Suppressor macrophage treated with lipopolysaccharide for 4 hours (primary cell): ENCODE data around the gene GSTT2B.
A peak's percentile ranks its signal among the peaks of the same experiment; 100 is the strongest.
"Not testable (repeated sequence)": the region's sequence is repeated elsewhere in the genome, so short reads cannot be mapped to it uniquely, and the experiment has no call there.

ENCODE experiments used
- DNase-seq: peaks from one replicate; pipeline ENCODE4 v3.0.0-alpha.2; 2020

Gene GSTT2B

DNA sequence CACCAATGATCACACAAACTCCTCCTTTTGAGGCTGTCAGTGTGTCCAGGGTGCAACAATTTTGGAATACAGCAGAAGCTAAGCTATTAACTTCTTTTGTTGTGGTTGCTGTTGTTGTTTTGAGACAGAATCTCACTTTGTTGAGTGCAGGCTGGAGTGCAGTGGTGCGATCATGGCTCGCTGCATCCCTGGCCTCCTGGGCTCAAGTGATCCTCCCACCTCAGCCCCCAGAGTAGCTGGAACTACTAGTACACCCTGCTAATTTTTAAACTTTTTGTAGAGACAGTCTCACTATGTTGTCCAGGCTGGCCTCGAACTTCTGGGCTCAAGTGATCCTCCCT lies 22.0 kb downstream of the GSTT2B start:
- DNase-seq = no peak

DNA sequence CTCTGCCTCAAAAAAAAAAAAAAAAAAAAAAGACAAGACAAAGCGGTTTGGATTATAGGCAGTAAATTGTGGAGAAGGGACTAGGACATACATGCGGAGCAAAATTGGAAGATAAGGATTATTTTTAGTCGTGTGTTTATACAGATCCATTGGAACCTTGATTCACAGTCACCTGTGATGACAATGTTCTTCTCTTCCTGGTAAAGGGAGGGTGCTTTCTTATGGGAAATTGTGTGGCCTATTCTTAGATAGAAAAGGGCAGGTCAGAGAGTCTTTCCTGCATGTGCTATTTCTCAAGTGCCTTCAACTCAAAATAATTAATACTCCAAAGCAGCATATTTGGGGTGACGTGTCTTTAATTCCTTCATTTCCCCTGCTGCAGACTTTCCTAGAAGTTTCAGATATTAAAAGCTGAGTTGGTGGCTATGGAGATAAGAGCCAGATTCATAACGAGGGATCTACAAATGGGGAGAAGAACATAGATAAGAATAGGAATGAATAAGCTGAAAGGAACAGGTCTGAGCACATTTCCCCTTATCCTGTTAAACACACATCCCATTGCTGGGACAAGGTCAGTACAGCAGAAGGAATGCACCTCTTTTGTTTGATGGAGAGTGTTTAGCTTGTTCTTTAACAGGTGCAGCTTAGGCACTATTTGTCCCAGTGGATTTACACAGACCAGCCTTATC lies 22.5 kb downstream of the GSTT2B start:
- DNase-seq = no peak

DNA sequence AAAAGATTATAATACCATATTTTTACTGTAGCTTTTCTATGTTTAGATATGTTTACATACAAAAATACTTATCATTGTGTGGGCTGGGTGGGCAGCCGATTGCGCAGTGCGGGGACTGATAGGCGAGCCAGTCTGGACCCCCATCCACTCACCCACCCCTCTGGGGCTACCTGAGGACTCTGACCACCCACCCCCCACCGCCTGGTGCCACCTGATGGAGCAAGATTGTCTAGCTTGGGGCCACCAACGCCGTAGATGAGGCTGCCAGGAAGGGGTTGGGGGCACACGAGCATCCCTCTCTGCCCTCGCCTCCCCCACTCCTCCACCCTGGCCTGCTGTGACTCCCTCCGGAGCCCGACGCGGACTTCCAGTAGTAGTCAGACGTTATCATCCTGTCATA lies 34.4 kb downstream of the GSTT2B start:
- DNase-seq = no peak

GRCh38 chr22:23925020-23925606 lies 35.9 kb downstream of the GSTT2B start:
- no peak for DNase-seq

GRCh38 chr22:23922921-23923320 lies 38.1 kb downstream of the GSTT2B start:
- no peak for DNase-seq

GRCh38 chr22:23921586-23922201 lies 39.3 kb downstream of the GSTT2B start:
- DNase-seq = not testable (repeated sequence)

DNA sequence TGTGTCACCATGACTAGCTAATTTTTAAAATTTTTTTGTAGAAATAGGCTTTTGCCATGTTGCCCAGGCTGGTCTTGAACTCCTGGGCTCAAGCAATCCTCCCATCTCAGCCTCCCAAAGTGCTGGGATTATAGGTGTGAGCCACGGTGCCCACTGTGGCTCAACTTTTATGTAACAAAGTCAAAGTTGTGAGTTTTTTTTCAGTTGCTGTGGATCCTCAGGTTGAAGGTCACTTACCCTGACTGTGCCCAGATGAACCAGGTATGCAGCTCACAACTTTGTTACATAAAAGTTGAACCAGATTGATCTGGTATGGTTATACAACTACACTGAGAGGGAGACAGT lies 40.8 kb downstream of the GSTT2B start:
- DNase-seq = not testable (repeated sequence)

GRCh38 chr22:23915290-23915689 lies 45.7 kb downstream of the GSTT2B start:
- DNase-seq = no peak

- DNase-seq = peak; percentile 100
These were observed 47.2 kb downstream of the GSTT2B start for GRCh38 chr22:23913661-23914353.

DNA sequence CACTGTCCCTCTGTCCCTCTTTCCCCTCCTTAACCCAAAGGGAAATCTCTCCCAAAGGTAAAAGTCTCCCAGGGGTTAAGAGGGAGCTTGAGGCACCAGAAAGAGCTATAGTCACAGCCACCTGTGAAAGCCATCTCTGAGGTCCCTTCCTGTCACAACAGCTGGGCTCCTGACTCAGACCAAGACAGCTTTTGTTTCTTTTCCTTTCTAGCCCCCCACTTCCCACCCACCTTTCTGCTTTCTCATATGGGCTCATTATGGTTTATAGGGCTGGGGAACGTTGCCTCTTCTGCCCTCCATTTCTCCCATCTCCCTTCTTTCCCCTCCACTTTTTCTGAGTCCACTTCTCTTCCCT lies 47.7 kb downstream of the GSTT2B start:
- DNase-seq = no peak

- no peak for DNase-seq
These were observed 48.6 kb downstream of the GSTT2B start for GRCh38 chr22:23912293-23912903.

- no peak for DNase-seq
These were observed 49.5 kb downstream of the GSTT2B start for GRCh38 chr22:23911318-23911980.

DNA sequence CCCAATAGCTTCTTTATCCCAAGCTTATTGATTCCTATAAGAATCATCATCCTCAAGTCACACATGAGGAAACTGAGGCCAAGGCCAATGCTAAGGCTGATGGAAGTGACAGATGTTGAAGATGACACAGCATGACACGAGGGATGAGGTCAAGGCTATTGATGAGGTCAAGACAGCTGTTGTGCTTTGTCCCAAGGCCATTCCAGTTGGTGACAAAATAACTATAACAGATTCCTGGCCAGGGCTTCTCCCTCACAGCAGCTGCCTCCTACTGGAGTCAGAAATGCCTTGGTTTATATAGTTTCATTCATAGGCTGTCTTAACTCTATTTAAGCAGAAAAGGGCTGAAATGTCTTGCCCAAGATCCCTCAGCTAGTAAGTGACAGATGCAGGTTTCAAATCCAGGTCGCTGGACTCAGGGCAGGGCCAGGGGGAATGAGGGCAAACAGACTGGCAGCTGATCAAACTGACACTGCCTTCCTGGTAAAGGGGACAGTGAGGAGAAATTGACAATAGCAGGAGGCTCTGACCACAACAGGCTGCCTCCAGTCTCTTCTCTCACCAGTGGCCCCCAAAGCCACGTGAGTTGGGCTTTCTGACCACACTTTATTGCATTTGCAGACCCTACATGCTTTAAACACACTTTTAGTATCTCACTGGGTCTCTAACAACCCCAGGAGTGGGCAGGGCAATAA lies 50.4 kb downstream of the GSTT2B start:
- no peak for DNase-seq

GRCh38 chr22:23909296-23909898 lies 51.6 kb downstream of the GSTT2B start:
- no peak for DNase-seq

GRCh38 chr22:23908587-23909205 lies 52.3 kb downstream of the GSTT2B start:
- no peak for DNase-seq

GRCh38 chr22:23907423-23907822 lies 53.6 kb downstream of the GSTT2B start:
- DNase-seq = not testable (repeated sequence)
